Neural progenitor cell (in vitro differentiated cells): ENCODE data around the gene RNF212B.
"Not testable (repeated sequence)": the region's sequence is repeated elsewhere in the genome, so short reads cannot be mapped to it uniquely, and the experiment has no call there.

ENCODE experiments used
- EZH2phosphoT487 ChIP-seq: fragments of 200-600 bp; sonication (generic); IDR thresholded peaks from 2 replicates; pipeline ENCODE4 v1.6.1; 2017; ENCODE audit warnings: antibody characterized with exemption
- TF ChIP-seq, protein P1 (sequence below): fragments of 200-600 bp; sonication (generic); IDR thresholded peaks from 2 replicates; pipeline ENCODE4 v1.5.1; 2017; ENCODE audit warnings: antibody characterized with exemption, mild to moderate bottlenecking

DNA sequence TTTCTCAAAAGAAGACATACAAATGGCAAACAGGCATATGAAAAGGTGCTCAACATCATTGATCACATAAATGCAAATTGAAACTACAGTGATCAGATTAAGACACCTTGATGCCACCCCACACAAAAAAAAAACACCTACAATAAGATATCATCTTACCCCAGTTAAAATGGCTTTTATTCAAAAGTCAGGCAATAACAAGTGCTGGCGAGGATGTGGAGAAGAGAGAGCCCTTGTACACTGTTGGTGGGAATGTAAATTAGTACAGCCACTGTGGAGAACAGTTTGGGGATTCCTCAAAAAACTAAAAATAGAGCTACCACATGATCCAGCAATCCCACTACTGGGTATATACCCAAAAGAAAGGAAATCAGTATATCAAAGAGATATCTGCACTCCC is 12.8 kb upstream of the RNF212B start:
- TF ChIP-seq, protein P1, sequence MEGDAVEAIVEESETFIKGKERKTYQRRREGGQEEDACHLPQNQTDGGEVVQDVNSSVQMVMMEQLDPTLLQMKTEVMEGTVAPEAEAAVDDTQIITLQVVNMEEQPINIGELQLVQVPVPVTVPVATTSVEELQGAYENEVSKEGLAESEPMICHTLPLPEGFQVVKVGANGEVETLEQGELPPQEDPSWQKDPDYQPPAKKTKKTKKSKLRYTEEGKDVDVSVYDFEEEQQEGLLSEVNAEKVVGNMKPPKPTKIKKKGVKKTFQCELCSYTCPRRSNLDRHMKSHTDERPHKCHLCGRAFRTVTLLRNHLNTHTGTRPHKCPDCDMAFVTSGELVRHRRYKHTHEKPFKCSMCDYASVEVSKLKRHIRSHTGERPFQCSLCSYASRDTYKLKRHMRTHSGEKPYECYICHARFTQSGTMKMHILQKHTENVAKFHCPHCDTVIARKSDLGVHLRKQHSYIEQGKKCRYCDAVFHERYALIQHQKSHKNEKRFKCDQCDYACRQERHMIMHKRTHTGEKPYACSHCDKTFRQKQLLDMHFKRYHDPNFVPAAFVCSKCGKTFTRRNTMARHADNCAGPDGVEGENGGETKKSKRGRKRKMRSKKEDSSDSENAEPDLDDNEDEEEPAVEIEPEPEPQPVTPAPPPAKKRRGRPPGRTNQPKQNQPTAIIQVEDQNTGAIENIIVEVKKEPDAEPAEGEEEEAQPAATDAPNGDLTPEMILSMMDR, result not testable (repeated sequence)
- not testable (repeated sequence) for TF ChIP-seq EZH2phosphoT487
